Activated CD4-positive, alpha-beta T cell treated with anti-CD3 and anti-CD28 coated beads, Interleukin-2, amount 50 U/mL, for 48 hours (primary cell): ENCODE results near the gene TUT4.

Experiments used
- DNase-seq, 2 experiments: peaks; one replicate each; pipeline ENCODE4 v3.0.0-alpha.2; 2020

Gene TUT4

DNA sequence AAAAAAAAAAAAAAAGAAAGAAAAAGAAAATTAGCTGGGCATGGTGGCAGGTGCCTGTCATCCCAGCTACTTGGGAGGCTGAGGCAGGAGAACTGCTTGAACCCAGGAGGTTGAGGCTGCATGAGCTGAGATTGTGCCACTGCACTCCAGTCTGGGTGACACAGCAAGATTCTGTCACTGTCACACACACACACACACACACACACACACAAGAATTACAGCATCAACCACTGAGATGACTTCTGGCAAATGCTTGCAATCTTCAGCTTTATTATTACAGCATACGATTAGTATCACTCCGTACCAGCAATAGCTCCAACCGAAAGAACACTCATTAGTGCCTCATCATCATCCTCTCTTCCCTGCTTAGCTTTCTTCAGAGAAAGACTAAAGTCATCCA is 153.3 kb downstream of the TUT4 start:
- DNase-seq, result no peak

DNA sequence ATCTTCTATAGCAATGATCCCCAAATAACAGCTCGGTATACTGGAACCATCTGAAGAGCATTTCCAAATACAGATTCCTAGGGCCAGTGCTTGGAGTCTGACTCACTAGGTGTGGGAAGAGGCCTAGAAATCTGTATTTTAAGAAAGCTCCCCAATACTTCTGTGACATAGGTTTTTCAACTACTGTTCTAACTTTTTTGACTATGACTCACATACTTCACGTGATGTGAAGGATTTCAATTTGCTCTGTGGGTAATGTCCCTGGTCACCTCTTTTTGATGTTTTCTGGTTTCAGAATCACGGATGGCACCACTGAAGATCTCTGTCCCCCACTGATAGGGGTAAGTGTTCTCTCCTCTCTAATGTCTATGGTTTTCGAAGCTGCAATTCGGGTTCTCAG is 159.7 kb downstream of the TUT4 start:
- DNase-seq, result no peak

DNA sequence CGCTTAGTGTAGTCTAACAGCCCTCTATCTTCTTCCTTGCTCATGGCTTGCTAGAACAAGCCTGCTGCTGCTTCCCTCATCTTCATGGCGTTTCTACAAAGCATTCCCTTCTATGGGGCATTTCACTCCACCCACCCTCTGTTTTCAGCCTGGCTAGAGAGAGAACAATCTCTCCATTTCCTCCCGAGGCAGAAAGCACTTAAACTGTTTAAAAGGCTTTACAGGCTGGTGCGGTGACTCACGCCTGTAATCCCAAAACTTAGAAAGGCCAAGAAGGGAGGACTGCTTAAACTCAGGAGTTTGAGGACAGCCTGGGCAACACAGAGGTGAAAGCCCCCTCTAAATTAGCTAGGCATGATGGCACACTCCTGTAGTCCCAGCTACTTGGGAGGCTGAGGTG is 166.4 kb downstream of the TUT4 start:
- no peak for DNase-seq

DNA sequence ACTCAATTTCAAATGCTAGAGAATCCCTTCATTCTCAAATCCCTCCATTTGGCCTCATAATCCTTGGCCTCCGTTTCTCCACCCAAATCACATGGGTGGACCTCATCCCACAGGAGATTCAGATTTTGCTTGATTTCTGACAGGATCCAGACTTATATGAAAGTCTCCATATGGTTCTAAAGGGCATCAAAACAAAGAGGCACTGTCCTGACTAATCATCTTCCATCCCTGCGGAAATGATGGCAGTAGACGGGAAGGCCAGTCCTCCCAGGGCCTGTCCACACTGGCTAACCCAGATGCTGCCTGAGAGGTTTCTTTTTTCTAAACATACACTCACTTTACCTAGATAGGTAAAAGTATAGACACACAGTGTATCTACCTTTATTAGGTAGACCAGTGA is 167.5 kb downstream of the TUT4 start:
- DNase-seq, result no peak
